Stomach (tissue), 9 donors: Measurements from ENCODE around the gene HECTD4. TPM values are rescaled to one million over a fixed set of nuclear protein-coding genes. Genes with fewer than 3 reads are reported as not detected.
"Not testable (repeated sequence)": the region's sequence is repeated elsewhere in the genome, so short reads cannot be mapped to it uniquely, and the experiment has no call there.

Experiments used
- DNase-seq, 2 donors: peaks; one replicate each; pipeline versions ENCODE4 v3.0.0 to v3.0.0-alpha.2; 2013 to 2019
- H3K27ac ChIP-seq, 5 donors: fragments of 200-600 bp in 4 of 5; sonication (generic) in 4 of 5; one replicate each; pipeline ENCODE4 v1.5.1; 2013 to 2019; ENCODE audit warnings: mild to moderate bottlenecking in 1 of 5, moderate library complexity in 1 of 5
- H3K27me3 ChIP-seq, 3 donors: fragments of 200-600 bp; sonication (generic); one replicate each; pipeline ENCODE4 v1.5.1; 2017 to 2019; ENCODE audit warnings: mixed run types in 1 of 3
- H3K36me3 ChIP-seq, 4 donors: fragments of 200-600 bp; sonication (generic); 1 replicate in 3 of 4; 2 replicates in 1 of 4; pipeline ENCODE4 v1.5.1; 2016 to 2019
- H3K4me1 ChIP-seq, 4 donors: fragments of 200-600 bp; sonication (generic); one replicate each; pipeline ENCODE4 v1.5.1; 2016 to 2019
- H3K4me3 ChIP-seq, 4 donors: fragments of 200-600 bp; sonication (generic) in 3 of 4; one replicate each; pipeline ENCODE4 v1.5.1; 2016 to 2019; ENCODE audit warnings: mild to moderate bottlenecking in 1 of 4
- H3K9me3 ChIP-seq, 4 donors: fragments of 200-600 bp; sonication (generic); one replicate each; pipeline ENCODE4 v1.5.1; 2016 to 2019
- CTCF ChIP-seq, 7 experiments: fragments of 450-650 bp in 4 of 7; fragments of 200-600 bp in 3 of 7; sonication (generic) in 3 of 7; IDR thresholded peaks; one replicate each; pipeline ENCODE4 v1.5.1; 2016 to 2019; ENCODE audit warnings: antibody characterized with exemption in 7 of 7, control low read depth in 2 of 7, mild to moderate bottlenecking in 1 of 7
- EP300 ChIP-seq: sonication (generic); formaldehyde crosslinking; IDR thresholded peaks from one replicate; pipeline ENCODE4 v1.6.1; 2017; ENCODE audit warnings: antibody characterized with exemption
- POLR2A ChIP-seq, 4 donors: fragments of 450-650 bp; IDR thresholded peaks; one replicate each; pipeline ENCODE4 v1.6.1; 2016; ENCODE audit warnings: antibody characterized with exemption in 4 of 4, control low read depth in 2 of 4, mild to moderate bottlenecking in 1 of 4, moderate library complexity in 1 of 4
- POLR2AphosphoS5 ChIP-seq, 3 donors: sonication (generic); formaldehyde crosslinking; IDR thresholded peaks; one replicate each; pipeline ENCODE4 v1.6.1; 2016; ENCODE audit warnings: antibody characterized with exemption in 3 of 3
- WGBS, 5 donors: extraction: QIAGEN DNeasy Blood & Tissue Kit in 3 of 5; methylation state at CpG; one replicate each; pipeline versions ENCODE4 v1.1.5 to v1.1.7; 2013 to 2018; 5-methylcytosine and 5-hydroxymethylcytosine counted together
- intact Hi-C: fragments of 100-400 bp; cut with DNase I; formaldehyde crosslinking; loops from one replicate; pipeline ENCODE4 v1.15.1; 2023; ENCODE audit warnings: low total_unique reads
- polyA plus RNA-seq, 3 donors: library from polyadenylated mRNA; stranded (reverse); fragments of 200-250 nt; gene quantifications; one replicate each; pipeline ENCODE4 v1.2.3, GENCODE V29; 2013
- total RNA-seq, 5 donors: library from RNA; depleted of rRNA; stranded (reverse); fragments of >200 nt; gene quantifications; one replicate each; pipeline versions ENCODE4 v1.1.0 to v1.2.3, GENCODE V29; 2014 to 2016
- donor health status: healthy with polysubstance abuse.
- donor health status: Bipolar disorder and iron deficiency.
- donor health status: healthy.

The HECTD4 gene
- total and polyA plus RNA-seq, 8 donors, result 3.2 to 375 (median 58.7) TPM

- H3K4me1 ChIP-seq, result peaks cover 0 to 46% (median 19%) of the 10 kb centered on the region in 4 donors
- no peak overlapping the region for H3K27ac ChIP-seq
- H3K27me3 ChIP-seq, result no peaks in the 10 kb centered on the region
- H3K9me3 ChIP-seq, result no peaks in the 10 kb centered on the region
- TF ChIP-seq POLR2AphosphoS5 (IDR thresholded peaks at IDR 0.05) (no peak), EP300 (no peak), POLR2A (IDR thresholded peaks at IDR 0.05) (no peak), CTCF (IDR thresholded peaks at IDR 0.05) (no peak)
- peaks cover 0 to 8% (median 0%) of the 10 kb centered on the region in 4 donors for H3K36me3 ChIP-seq
- DNase-seq, result no peak
- WGBS, 5 donors, result 72 to 80% (median 77%) methylated on average over 3 of the region's 3 CpGs
- intact Hi-C loops, result no loop called here
- H3K4me3 ChIP-seq, result no peak overlapping the region
These were observed 42.0 kb downstream of the HECTD4 start for GRCh38 chr12:112340230-112340629.

GRCh38 chr12:112334999-112335398, 47.2 kb downstream of the HECTD4 start:
- H3K27ac ChIP-seq, H3K9me3 ChIP-seq, H3K36me3 ChIP-seq, intact Hi-C loops, DNase-seq, H3K4me3 ChIP-seq, H3K27me3 ChIP-seq: not testable (repeated sequence)
- 90 to 100% (median 97%) methylated on average over 1 of the region's 1 CpG for WGBS, 5 donors
- peaks cover 0 to 26% (median 4%) of the 10 kb centered on the region in 4 donors for H3K4me1 ChIP-seq

GRCh38 chr12:112333019-112333418, 49.2 kb downstream of the HECTD4 start:
- H3K9me3 ChIP-seq, result no peaks in the 10 kb centered on the region
- intact Hi-C loops, result no loop called here
- TF ChIP-seq POLR2AphosphoS5 (IDR thresholded peaks at IDR 0.05) (no peak), EP300 (no peak), POLR2A (IDR thresholded peaks at IDR 0.05) (no peak), CTCF (IDR thresholded peaks at IDR 0.05) (no peak)
- 58 to 70% (median 64%) methylated on average over 3 of the region's 3 CpGs for WGBS, 5 donors
- H3K36me3 ChIP-seq, result peaks cover 0 to 1% (median 0%) of the 10 kb centered on the region in 4 donors
- H3K4me3 ChIP-seq, result no peak overlapping the region
- no peak overlapping the region for H3K27ac ChIP-seq
- H3K27me3 ChIP-seq, result no peaks in the 10 kb centered on the region
- peaks cover 0 to 28% (median 6%) of the 10 kb centered on the region in 4 donors for H3K4me1 ChIP-seq
- no peak for DNase-seq

- whole genome bisulfite sequencing, 5 donors, result 82 to 95% (median 90%) methylated on average over 4 of the region's 4 CpGs
- Histone ChIP-seq H3K27ac (no peak overlapping the region), H3K36me3 (no peaks in the 10 kb centered on the region), H3K4me1 (peaks cover 0 to 40% (median 10%) of the 10 kb centered on the region in 4 donors), H3K9me3 (no peaks in the 10 kb centered on the region), H3K4me3 (no peak overlapping the region), H3K27me3 (no peaks in the 10 kb centered on the region)
- no peak for DNase-seq
- TF ChIP-seq POLR2A (IDR thresholded peaks at IDR 0.05) (no peak), EP300 (no peak), CTCF (IDR thresholded peaks at IDR 0.05) (no peak), POLR2AphosphoS5 (IDR thresholded peaks at IDR 0.05) (no peak)
- intact Hi-C loops, result no loop called here
These were observed 50.3 kb downstream of the HECTD4 start for GRCh38 chr12:112331886-112332285.

- TF ChIP-seq POLR2A (IDR thresholded peaks at IDR 0.05) (no peak), CTCF (IDR thresholded peaks at IDR 0.05) (no peak), POLR2AphosphoS5 (IDR thresholded peaks at IDR 0.05) (no peak), EP300 (no peak)
- Histone ChIP-seq H3K4me1 (peaks cover 0 to 46% (median 13%) of the 10 kb centered on the region in 4 donors), H3K4me3 (no peak overlapping the region), H3K36me3 (no peaks in the 10 kb centered on the region), H3K27ac (no peak overlapping the region), H3K9me3 (no peaks in the 10 kb centered on the region), H3K27me3 (no peaks in the 10 kb centered on the region)
- intact Hi-C loops, result no loop called here
- WGBS, 5 donors, result 85 to 87% (median 86%) methylated on average over 4 of the region's 4 CpGs
- no peak for DNase-seq
These were observed 51.5 kb downstream of the HECTD4 start for GRCh38 chr12:112330706-112331105.
